ENCODE results near the gene FXR1.

FXR1 gene

GRCh38 chr3:180923561-180923960 is 11.1 kb downstream of the FXR1 start:
- CTCF ChIA-PET = no interaction called here
- POLR2A ChIA-PET = no interaction called here
- TF ChIP-seq LEF1 (IDR thresholded peaks at IDR 0.05; ENCODE audit: borderline replicate concordance) (no peak), CTBP1 (IDR thresholded peaks at IDR 0.05; ENCODE audit: borderline replicate concordance) (no peak), TARDBP (IDR thresholded peaks at IDR 0.05) (no peak), PKNOX1 (IDR thresholded peaks at IDR 0.05) (no peak), HDGF (IDR thresholded peaks at IDR 0.05; ENCODE audit: borderline replicate concordance) (no peak), FOXA1 (IDR thresholded peaks at IDR 0.05) (no peak), ELF4 (IDR thresholded peaks at IDR 0.05) (no peak), ARNT (IDR thresholded peaks at IDR 0.05) (no peak), NFRKB (IDR thresholded peaks at IDR 0.05) (no peak), L3MBTL2 (conservative IDR thresholded peaks at IDR 0.05) (no peak), SP1 (IDR thresholded peaks at IDR 0.05) (no peak), SUZ12 (IDR thresholded peaks at IDR 0.05) (no peak), ZNF384 (IDR thresholded peaks at IDR 0.05) (no peak), FOXM1 (IDR thresholded peaks at IDR 0.05; ENCODE audit: borderline replicate concordance) (no peak)
- no peak for DNase-seq (ENCODE audit: extremely low spot score)

- CTCF ChIA-PET = no interaction called here
- no peak for TF ChIP-seq NFRKB (IDR thresholded peaks at IDR 0.05)
- TF ChIP-seq L3MBTL2 (conservative IDR thresholded peaks at IDR 0.05) = no peak
- TF ChIP-seq PKNOX1 (IDR thresholded peaks at IDR 0.05) = no peak
- no peak for TF ChIP-seq ZNF384 (IDR thresholded peaks at IDR 0.05)
- no peak for TF ChIP-seq BHLHE40 (IDR thresholded peaks at IDR 0.05; ENCODE audit: borderline replicate concordance)
- TF ChIP-seq TARDBP (IDR thresholded peaks at IDR 0.05) = no peak
- POLR2A ChIA-PET = no interaction called here
- DNase-seq (ENCODE audit: extremely low spot score) = no peak
These were observed 14.1 kb downstream of the FXR1 start for GRCh38 chr3:180926526-180926925.

- POLR2A ChIA-PET = no interaction called here
- no peak for DNase-seq (ENCODE audit: extremely low spot score)
- no peak for TF ChIP-seq SUZ12 (IDR thresholded peaks at IDR 0.05)
- CTCF ChIA-PET = no interaction called here
These were observed 16.9 kb downstream of the FXR1 start for GRCh38 chr3:180929376-180929775.

- CTCF ChIA-PET = interaction anchor here (0.6 kb wide), 1 partner anchor 10 kb away, joined by 3 read pairs; no protein-coding TSS in a partner anchor
These were observed 18.1 kb downstream of the FXR1 start for GRCh38 chr3:180930526-180930925.

GRCh38 chr3:180932819-180933218 is 20.3 kb downstream of the FXR1 start:
- CTCF ChIA-PET = no interaction called here
- no peak for DNase-seq (ENCODE audit: extremely low spot score)
- POLR2A ChIA-PET = no interaction called here
- TF ChIP-seq SP1 (IDR thresholded peaks at IDR 0.05) (no peak), HDGF (IDR thresholded peaks at IDR 0.05; ENCODE audit: borderline replicate concordance) (no peak), FOXK2 (IDR thresholded peaks at IDR 0.05) (no peak), BHLHE40 (IDR thresholded peaks at IDR 0.05; ENCODE audit: borderline replicate concordance) (no peak), PKNOX1 (IDR thresholded peaks at IDR 0.05) (no peak)

More at GRCh38 chr3:180930526-180930925, 18.1 kb downstream of the FXR1 start:
- no peak for DNase-seq (ENCODE audit: extremely low spot score)
- TF ChIP-seq SUZ12 (IDR thresholded peaks at IDR 0.05) (no peak), LEF1 (IDR thresholded peaks at IDR 0.05; ENCODE audit: borderline replicate concordance) (no peak), CTBP1 (IDR thresholded peaks at IDR 0.05; ENCODE audit: borderline replicate concordance) (no peak), FOXM1 (IDR thresholded peaks at IDR 0.05; ENCODE audit: borderline replicate concordance) (no peak), FOXK2 (IDR thresholded peaks at IDR 0.05) (no peak), PKNOX1 (IDR thresholded peaks at IDR 0.05) (no peak), L3MBTL2 (conservative IDR thresholded peaks at IDR 0.05) (no peak)
- POLR2A ChIA-PET = interaction anchor here (0.8 kb wide), 1 partner anchor 9 kb away, joined by 3 read pairs; no protein-coding TSS in a partner anchor

GRCh38 chr3:180934638-180935037 is 22.2 kb downstream of the FXR1 start:
- CTCF ChIA-PET = no interaction called here
- DNase-seq (ENCODE audit: extremely low spot score) = no peak
- POLR2A ChIA-PET = interaction anchor here (1.1 kb wide), 1 partner anchor 22 kb away, joined by 3 read pairs; no protein-coding TSS in a partner anchor
- TF ChIP-seq CTBP1 (IDR thresholded peaks at IDR 0.05; ENCODE audit: borderline replicate concordance) = no peak
- TF ChIP-seq ZNF384 (IDR thresholded peaks at IDR 0.05) = no peak
- TF ChIP-seq LEF1 (IDR thresholded peaks at IDR 0.05; ENCODE audit: borderline replicate concordance) = no peak
- no peak for TF ChIP-seq FOXM1 (IDR thresholded peaks at IDR 0.05; ENCODE audit: borderline replicate concordance)
- TF ChIP-seq SP1 (IDR thresholded peaks at IDR 0.05) = no peak
- TF ChIP-seq FOXA1 (IDR thresholded peaks at IDR 0.05) = no peak
- no peak for TF ChIP-seq TARDBP (IDR thresholded peaks at IDR 0.05)
- TF ChIP-seq NFRKB (IDR thresholded peaks at IDR 0.05) = no peak
- no peak for TF ChIP-seq L3MBTL2 (conservative IDR thresholded peaks at IDR 0.05)
- TF ChIP-seq BHLHE40 (IDR thresholded peaks at IDR 0.05; ENCODE audit: borderline replicate concordance) = no peak
- no peak for TF ChIP-seq SUZ12 (IDR thresholded peaks at IDR 0.05)
- TF ChIP-seq ARNT (IDR thresholded peaks at IDR 0.05) = no peak

- ChIA-PET CTCF (no interaction called here), POLR2A (no interaction called here)
- no peak for DNase-seq (ENCODE audit: extremely low spot score)
- TF ChIP-seq CTBP1 (IDR thresholded peaks at IDR 0.05; ENCODE audit: borderline replicate concordance) (no peak), LEF1 (IDR thresholded peaks at IDR 0.05; ENCODE audit: borderline replicate concordance) (no peak)
These were observed 28.4 kb downstream of the FXR1 start for GRCh38 chr3:180940826-180941225.
